RWPE1 (cell line): Measurements from ENCODE around the gene ADD2.

ENCODE experiments used
- CTCF ChIA-PET: fragments of 350-600 bp; sonication (Branson Sonifier 250); formaldehyde crosslinking; extraction: SDS; loops from one replicate; lab custom pipeline; 2021; lab: Yijun Ruan, JAX
- POLR2A ChIA-PET: fragments of 400-600 bp; formaldehyde crosslinking; extraction: SDS; loops from one replicate; lab custom pipeline; 2020; ENCODE audit warnings: antibody characterized with exemption; ENCODE audit not compliant: low non-redundant PET; lab: Yijun Ruan, JAX
- DNase-seq: peaks from one replicate; pipeline ENCODE4 v3.0.0; 2012; ENCODE audit warnings: low spot score
- H3K27ac ChIP-seq: fragments of 450-650 bp; 2 replicates; pipeline ENCODE4 v1.5.1; 2017
- CTCF ChIP-seq: fragments of 450-650 bp; conservative IDR thresholded peaks from 2 replicates; pipeline ENCODE4 v1.5.1; 2017; ENCODE audit warnings: low read depth, mild to moderate bottlenecking

Gene ADD2

GRCh38 chr2:70648961-70649360, 119.0 kb downstream of the ADD2 start:
- no peak overlapping the region for H3K27ac ChIP-seq
- no peak for DNase-seq
- ChIA-PET CTCF (interaction anchor here (2.0 kb wide), 1 partner anchor 345 kb away, joined by 13 read pairs; no protein-coding TSS in a partner anchor), POLR2A (no interaction called here)
- TF ChIP-seq CTCF = no peak

GRCh38 chr2:70647873-70648481, 120.0 kb downstream of the ADD2 start:
- H3K27ac ChIP-seq = no peak overlapping the region
- ChIA-PET POLR2A (no interaction called here), CTCF (interaction anchor here (1.2 to 2.0 kb wide), 2 partner anchors 307 to 344 kb away, joined by 5 to 13 read pairs; no protein-coding TSS in a partner anchor)
- TF ChIP-seq CTCF = peak; percentile 99
- peak; percentile 70 for DNase-seq

- DNase-seq = no peak
- TF ChIP-seq CTCF = no peak
- CTCF ChIA-PET = interaction anchor here (0.6 kb wide), 1 partner anchor 314 kb away, joined by 3 read pairs; no protein-coding TSS in a partner anchor
- POLR2A ChIA-PET = no interaction called here
- H3K27ac ChIP-seq = no peak overlapping the region
Measured at GRCh38 chr2:70646420-70646818, 121.6 kb downstream of the ADD2 start.

GRCh38 chr2:70645733-70646419, 122.1 kb downstream of the ADD2 start:
- POLR2A ChIA-PET = no interaction called here
- TF ChIP-seq CTCF = no peak
- no peak overlapping the region for H3K27ac ChIP-seq
- DNase-seq = peak; percentile 5
- CTCF ChIA-PET = interaction anchor here (0.6 to 1.3 kb wide), 4 partner anchors 29 to 344 kb away, joined by 3 to 11 read pairs (median 4); partner anchors contain the start of gene FAM136A

GRCh38 chr2:70643715-70644114, 124.3 kb downstream of the ADD2 start:
- DNase-seq = peak; percentile 49
- no peak overlapping the region for H3K27ac ChIP-seq
- POLR2A ChIA-PET = no interaction called here
- peak; percentile 58 for TF ChIP-seq CTCF
- CTCF ChIA-PET = interaction anchor here (0.6 to 0.8 kb wide), 6 partner anchors 138 to 512 kb away, joined by 4 to 8 read pairs (median 6); no protein-coding TSS in a partner anchor

- H3K27ac ChIP-seq = no peak overlapping the region
- POLR2A ChIA-PET = no interaction called here
- CTCF ChIA-PET = no interaction called here
- DNase-seq = no peak
- no peak for TF ChIP-seq CTCF
Measured at GRCh38 chr2:70641263-70641784, 126.7 kb downstream of the ADD2 start.
